Rectal smooth muscle tissue (tissue), 1 donor: ENCODE data around the gene MMD.
"Not testable (repeated sequence)": the region's sequence is repeated elsewhere in the genome, so short reads cannot be mapped to it uniquely, and the experiment has no call there.

ENCODE experiments used
- H3K27ac ChIP-seq: one replicate; pipeline ENCODE4 v1.7.0; 2013; ENCODE audit warnings: low read depth, low read length, inconsistent platforms
- H3K27me3 ChIP-seq: one replicate; pipeline ENCODE4 v1.7.0; 2013; ENCODE audit warnings: low read length; ENCODE audit not compliant: control insufficient read depth, insufficient read depth
- H3K36me3 ChIP-seq: one replicate; pipeline ENCODE4 v1.7.0; 2013; ENCODE audit warnings: low read length; ENCODE audit not compliant: control insufficient read depth, insufficient read depth
- H3K4me1 ChIP-seq: one replicate; pipeline ENCODE4 v1.7.0; 2013; ENCODE audit warnings: low read length; ENCODE audit not compliant: control insufficient read depth, insufficient read depth
- H3K4me3 ChIP-seq: one replicate; pipeline ENCODE4 v1.7.0; 2013; ENCODE audit warnings: low read length
- H3K9ac ChIP-seq: one replicate; pipeline ENCODE4 v1.7.0; 2013; ENCODE audit warnings: low read length

The MMD gene

GRCh38 chr17:55414983-55415382 is 6.7 kb downstream of the MMD start:
- Histone ChIP-seq H3K36me3 (peaks cover under 1% of the 10 kb centered on the region), H3K4me1 (peaks cover 7% of the 10 kb centered on the region), H3K27ac (no peak overlapping the region), H3K27me3 (no peaks in the 10 kb centered on the region), H3K4me3 (no peak overlapping the region), H3K9ac (no peak overlapping the region)

- no peaks in the 10 kb centered on the region for H3K27me3 ChIP-seq
- peaks cover 5% of the 10 kb centered on the region for H3K36me3 ChIP-seq
- H3K4me3 ChIP-seq = no peak overlapping the region
- H3K9ac ChIP-seq = no peak overlapping the region
- H3K27ac ChIP-seq = no peak overlapping the region
- peaks cover 5% of the 10 kb centered on the region for H3K4me1 ChIP-seq
Observed at GRCh38 chr17:55413825-55414489, 7.7 kb downstream of the MMD start.

GRCh38 chr17:55411463-55411855 is 10.2 kb downstream of the MMD start:
- no peak overlapping the region for H3K9ac ChIP-seq
- no peaks in the 10 kb centered on the region for H3K27me3 ChIP-seq
- H3K4me1 ChIP-seq = peaks cover 5% of the 10 kb centered on the region
- no peak overlapping the region for H3K27ac ChIP-seq
- peaks cover 5% of the 10 kb centered on the region for H3K36me3 ChIP-seq
- no peak overlapping the region for H3K4me3 ChIP-seq

- Histone ChIP-seq H3K9ac (no peak overlapping the region), H3K4me1 (peaks cover 5% of the 10 kb centered on the region), H3K27me3 (no peaks in the 10 kb centered on the region), H3K27ac (no peak overlapping the region), H3K36me3 (peaks cover 5% of the 10 kb centered on the region), H3K4me3 (no peak overlapping the region)
Observed at GRCh38 chr17:55410722-55411462, 10.7 kb downstream of the MMD start.

- H3K4me3 ChIP-seq = no peak overlapping the region
- H3K9ac ChIP-seq = no peak overlapping the region
- H3K27ac ChIP-seq = no peak overlapping the region
- H3K36me3 ChIP-seq = peaks cover 5% of the 10 kb centered on the region
- no peaks in the 10 kb centered on the region for H3K27me3 ChIP-seq
- no peaks in the 10 kb centered on the region for H3K4me1 ChIP-seq
Observed at GRCh38 chr17:55409030-55409800, 12.4 kb downstream of the MMD start.

- Histone ChIP-seq H3K27me3 (no peaks in the 10 kb centered on the region), H3K36me3 (peaks cover 5% of the 10 kb centered on the region), H3K4me3 (no peak overlapping the region), H3K27ac (no peak overlapping the region), H3K4me1 (no peaks in the 10 kb centered on the region), H3K9ac (no peak overlapping the region)
Observed at GRCh38 chr17:55407641-55408566, 13.7 kb downstream of the MMD start.

GRCh38 chr17:55405600-55405999 is 16.0 kb downstream of the MMD start:
- Histone ChIP-seq H3K27me3 (no peaks in the 10 kb centered on the region), H3K27ac (no peak overlapping the region), H3K36me3 (peaks cover 8% of the 10 kb centered on the region), H3K4me3 (no peak overlapping the region), H3K4me1 (no peaks in the 10 kb centered on the region), H3K9ac (no peak overlapping the region)

GRCh38 chr17:55404197-55404596 is 17.4 kb downstream of the MMD start:
- H3K4me1 ChIP-seq, H3K27me3 ChIP-seq, H3K4me3 ChIP-seq, H3K36me3 ChIP-seq, H3K9ac ChIP-seq, H3K27ac ChIP-seq: not testable (repeated sequence)

GRCh38 chr17:55402374-55402773 is 19.3 kb downstream of the MMD start:
- Histone ChIP-seq H3K27me3 (no peaks in the 10 kb centered on the region), H3K36me3 (peaks cover 10% of the 10 kb centered on the region), H3K4me3 (no peak overlapping the region), H3K27ac (no peak overlapping the region), H3K4me1 (no peaks in the 10 kb centered on the region), H3K9ac (no peak overlapping the region)

GRCh38 chr17:55398689-55399088 is 22.9 kb downstream of the MMD start:
- no peak overlapping the region for H3K9ac ChIP-seq
- H3K27me3 ChIP-seq = no peaks in the 10 kb centered on the region
- H3K4me3 ChIP-seq = no peak overlapping the region
- H3K4me1 ChIP-seq = no peaks in the 10 kb centered on the region
- peaks cover 10% of the 10 kb centered on the region for H3K36me3 ChIP-seq
- no peak overlapping the region for H3K27ac ChIP-seq

GRCh38 chr17:55395803-55396505 is 25.7 kb downstream of the MMD start:
- Histone ChIP-seq H3K27me3 (no peaks in the 10 kb centered on the region), H3K9ac (no peak overlapping the region), H3K36me3 (peaks cover 8% of the 10 kb centered on the region), H3K4me3 (no peak overlapping the region), H3K4me1 (no peaks in the 10 kb centered on the region), H3K27ac (no peak overlapping the region)
